Activated CD4-positive, alpha-beta T cell treated with anti-CD3 and anti-CD28 coated beads, Interleukin-2, amount 10 ng/mL, durations not matched to agents 24 days and 14 days (primary cell): ENCODE data around the gene ERFE. TPM values are rescaled to one million over a fixed set of nuclear protein-coding genes. Genes with fewer than 3 reads are reported as not detected.
A peak's percentile ranks its signal among the peaks of the same experiment; 100 is the strongest.

Experiments
- DNase-seq: peaks from one replicate; pipeline ENCODE4 v3.0.0; 2022
- H3K27ac Mint-ChIP-seq: one replicate; pipeline ENCODE4 v1.8.0; 2022; ENCODE audit warnings: mild to moderate bottlenecking, mixed read lengths
- H3K27me3 Mint-ChIP-seq: one replicate; pipeline ENCODE4 v1.8.0; 2022; ENCODE audit warnings: mixed read lengths
- H3K36me3 Mint-ChIP-seq: one replicate; pipeline ENCODE4 v1.8.0; 2022; ENCODE audit warnings: low read depth, mild to moderate bottlenecking, mixed read lengths
- H3K4me1 Mint-ChIP-seq: one replicate; pipeline ENCODE4 v1.8.0; 2021; ENCODE audit warnings: mixed read lengths
- H3K4me3 Mint-ChIP-seq: one replicate; pipeline ENCODE4 v1.8.0; 2022; ENCODE audit warnings: mild to moderate bottlenecking, moderate library complexity, mixed read lengths
- H3K9me3 Mint-ChIP-seq: one replicate; pipeline ENCODE4 v1.8.0; 2021; ENCODE audit warnings: mixed read lengths
- intact Hi-C: fragments of 100-400 bp; cut with micrococcal nuclease; formaldehyde crosslinking; loops from one replicate; pipeline ENCODE4 v1.15.1; 2023
- total RNA-seq: library from RNA; stranded (reverse); gene quantifications from 2 replicates; pipeline ENCODE4 v1.2.3, GENCODE V29; 2022

ERFE gene
- total RNA-seq, 1 donor from 2014 or later, result 0.37 TPM

DNA sequence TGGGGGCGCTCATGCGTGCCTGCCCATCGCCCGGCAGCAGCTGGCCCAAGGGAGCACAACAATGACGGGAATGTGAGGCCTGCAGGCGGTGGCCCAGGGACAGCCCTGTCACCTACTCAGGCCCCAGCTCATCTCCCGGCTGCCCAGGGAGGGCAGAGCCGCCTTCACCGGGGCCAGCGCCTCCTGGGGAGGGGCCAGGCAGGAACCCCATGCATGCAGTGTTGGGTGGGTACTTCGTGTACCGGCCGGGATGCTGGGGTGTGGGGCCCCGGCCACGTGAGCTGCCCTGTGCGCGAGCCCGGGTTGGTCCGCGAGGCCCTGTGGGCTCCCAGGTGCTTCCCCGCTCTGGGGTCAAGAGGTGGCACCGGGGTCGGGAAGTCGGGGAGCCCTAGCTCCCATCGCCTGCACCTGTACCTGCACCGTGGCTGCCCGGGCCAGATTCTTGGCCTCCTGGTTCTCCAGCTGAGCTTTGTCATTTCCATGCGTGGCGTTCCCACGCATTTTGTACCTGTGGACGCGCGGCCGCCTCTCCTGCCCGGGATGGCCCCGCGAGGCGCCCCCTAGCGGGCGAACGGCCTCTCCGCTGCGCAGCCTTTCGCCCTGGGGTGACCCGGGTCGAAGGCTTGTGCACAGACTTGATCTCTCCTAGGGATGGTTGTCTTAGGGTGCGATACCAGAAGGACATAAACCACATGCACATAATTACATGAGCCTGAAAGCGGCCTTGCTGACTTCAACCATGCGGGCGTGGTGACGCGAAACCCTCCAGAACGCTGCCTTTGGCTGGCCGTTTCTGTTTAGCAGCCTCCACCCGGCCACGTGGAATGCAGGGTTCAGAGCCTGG is 19.4 kb upstream of the ERFE start:
- Mint-ChIP-seq H3K27ac (no peak overlapping the region), H3K36me3 (no peaks in the 10 kb centered on the region), H3K4me1 (no peaks in the 10 kb centered on the region), H3K27me3 (no peaks in the 10 kb centered on the region), H3K9me3 (no peaks in the 10 kb centered on the region), H3K4me3 (no peak overlapping the region)
- intact Hi-C loops, result loop anchor here (10.0 kb wide), 1 partner anchor 285 kb away; the partner anchor contains the start of gene RAMP1
- DNase-seq, result peak; percentile 81

DNA sequence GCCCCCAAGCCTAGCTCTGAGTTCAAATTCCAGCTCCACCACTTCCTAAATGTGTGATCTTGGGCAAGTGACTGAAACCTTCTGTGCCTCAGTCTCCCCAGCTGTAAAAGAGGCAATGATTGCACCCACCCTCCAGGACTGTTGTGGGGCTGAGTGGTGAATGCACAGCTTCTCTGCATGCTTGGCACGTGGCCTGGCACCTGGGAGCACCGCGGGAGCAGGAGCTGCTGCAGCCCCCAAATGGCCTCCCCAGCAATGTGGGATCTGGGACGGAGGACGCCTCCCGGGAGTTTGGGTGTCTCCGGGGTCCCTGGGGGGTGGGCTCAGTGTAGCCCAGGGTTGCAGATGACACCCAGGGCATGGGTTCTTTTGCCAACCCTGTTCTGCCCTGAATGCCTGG is 18.7 kb upstream of the ERFE start:
- Mint-ChIP-seq H3K27me3 (no peaks in the 10 kb centered on the region), H3K9me3 (no peaks in the 10 kb centered on the region), H3K36me3 (no peaks in the 10 kb centered on the region), H3K4me1 (no peaks in the 10 kb centered on the region), H3K27ac (no peak overlapping the region), H3K4me3 (no peak overlapping the region)
- no peak for DNase-seq
- intact Hi-C loops, result no loop called here

DNA sequence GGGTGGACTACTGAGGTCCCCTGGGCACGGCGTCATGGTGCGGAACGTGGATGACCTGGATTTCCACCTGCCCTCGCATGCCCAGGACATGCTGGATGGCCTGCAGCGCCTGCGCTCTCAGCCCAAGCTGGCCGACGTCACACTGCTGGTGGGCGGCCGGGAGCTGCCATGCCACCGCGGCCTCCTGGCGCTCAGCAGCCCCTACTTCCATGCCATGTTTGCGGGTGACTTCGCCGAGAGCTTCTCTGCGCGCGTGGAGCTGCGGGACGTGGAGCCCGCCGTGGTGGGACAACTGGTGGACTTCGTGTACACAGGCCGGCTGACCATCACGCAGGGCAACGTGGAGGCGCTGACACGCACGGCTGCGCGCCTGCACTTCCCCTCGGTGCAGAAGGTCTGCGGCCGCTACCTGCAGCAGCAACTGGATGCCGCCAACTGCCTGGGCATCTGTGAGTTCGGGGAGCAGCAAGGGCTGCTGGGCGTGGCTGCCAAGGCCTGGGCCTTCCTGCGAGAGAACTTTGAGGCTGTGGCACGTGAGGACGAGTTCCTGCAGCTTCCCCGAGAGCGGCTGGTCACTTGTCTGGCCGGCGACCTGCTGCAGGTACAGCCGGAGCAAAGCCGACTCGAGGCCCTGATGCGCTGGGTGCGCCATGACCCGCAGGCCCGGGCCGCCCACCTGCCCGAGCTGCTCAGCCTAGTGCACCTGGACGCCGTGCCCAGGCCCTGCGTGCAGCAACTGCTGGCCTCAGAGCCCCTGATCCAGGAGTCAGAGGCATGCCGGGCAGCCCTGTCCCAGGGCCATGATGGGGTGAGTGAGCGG is 17.8 kb upstream of the ERFE start:
- Mint-ChIP-seq H3K4me1 (no peaks in the 10 kb centered on the region), H3K27me3 (no peaks in the 10 kb centered on the region), H3K9me3 (no peaks in the 10 kb centered on the region), H3K36me3 (no peaks in the 10 kb centered on the region), H3K27ac (no peak overlapping the region), H3K4me3 (no peak overlapping the region)
- no peak for DNase-seq
- intact Hi-C loops, result no loop called here

DNA sequence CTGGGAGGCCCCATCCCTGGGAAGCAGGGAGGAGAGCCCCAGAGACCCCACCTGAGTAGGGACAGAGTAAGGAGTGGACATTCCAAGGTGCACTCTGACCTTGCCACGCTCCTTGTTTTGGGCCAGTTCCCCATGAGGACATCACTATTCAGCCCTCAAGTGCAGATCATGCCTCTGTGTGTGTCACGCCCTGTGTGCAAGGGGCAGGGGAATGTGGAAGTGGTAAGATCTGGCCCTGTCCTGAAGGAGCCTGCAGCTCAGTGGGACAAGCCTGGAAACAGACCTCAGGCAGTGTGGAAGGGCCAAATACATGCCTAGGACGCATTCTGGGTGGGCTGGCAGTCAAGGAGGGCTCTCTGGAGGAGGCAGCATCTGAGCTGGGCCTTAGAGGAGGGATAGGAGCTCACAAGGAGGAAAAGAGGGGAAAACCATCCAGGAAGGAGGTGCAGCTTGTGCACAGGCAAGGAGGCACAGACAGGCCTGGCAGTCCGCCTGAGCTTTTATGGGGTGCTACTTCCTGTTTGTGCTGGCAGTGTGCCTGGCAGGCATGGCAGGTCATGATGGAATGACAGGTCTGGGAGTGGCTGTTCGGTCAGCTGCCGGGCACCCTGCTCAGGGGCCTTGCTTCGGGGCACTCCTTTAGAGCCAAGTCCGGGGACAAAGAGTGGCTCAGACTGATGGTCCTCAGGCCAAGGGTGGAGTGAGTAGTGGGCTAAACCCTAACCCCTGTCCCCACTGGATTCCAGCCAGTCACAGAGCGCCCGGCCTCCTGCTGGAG is 17.0 kb upstream of the ERFE start:
- H3K9me3 Mint-ChIP-seq, result no peaks in the 10 kb centered on the region
- intact Hi-C loops, result no loop called here
- H3K36me3 Mint-ChIP-seq, result no peaks in the 10 kb centered on the region
- no peak for DNase-seq
- H3K4me1 Mint-ChIP-seq, result no peaks in the 10 kb centered on the region
- no peaks in the 10 kb centered on the region for H3K27me3 Mint-ChIP-seq
- no peak overlapping the region for H3K4me3 Mint-ChIP-seq
- no peak overlapping the region for H3K27ac Mint-ChIP-seq

DNA sequence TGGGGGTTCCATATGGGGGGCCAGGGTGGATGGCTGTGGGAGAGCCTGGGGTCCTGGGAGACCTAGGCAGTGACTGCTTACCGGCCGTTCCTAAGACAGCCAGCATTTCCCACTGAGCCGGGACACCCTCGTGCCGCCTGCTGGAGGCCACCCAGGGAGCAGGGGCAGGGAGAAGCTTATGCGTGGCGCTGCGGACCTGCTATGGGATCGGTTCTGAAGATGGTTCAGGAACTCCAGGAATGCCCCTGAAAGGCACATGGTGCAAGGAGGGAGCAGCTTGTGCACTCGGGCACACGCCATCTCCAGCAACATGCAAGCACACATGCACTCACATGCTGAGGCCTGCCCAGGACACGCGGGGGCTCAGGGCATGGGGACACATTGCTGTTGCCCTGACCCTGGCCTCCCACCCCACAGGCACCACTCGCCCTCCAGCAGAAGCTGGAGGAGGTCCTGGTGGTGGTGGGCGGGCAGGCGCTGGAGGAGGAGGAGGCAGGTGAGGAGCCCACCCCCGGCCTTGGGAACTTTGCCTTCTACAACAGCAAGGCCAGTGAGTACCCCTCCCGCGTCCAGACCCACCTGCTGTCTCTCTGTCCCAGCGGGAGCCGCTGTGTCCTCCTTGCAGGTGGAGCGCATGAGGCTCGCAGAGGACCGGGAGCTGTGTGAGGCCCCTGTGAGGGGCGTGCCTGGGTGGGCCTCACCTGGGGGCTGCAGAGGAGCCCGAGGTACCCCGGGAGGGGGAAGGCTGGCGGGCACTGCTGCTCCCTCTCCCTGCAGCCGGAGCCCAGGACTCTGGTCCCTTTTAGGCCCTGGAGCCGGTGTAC is 16.2 kb upstream of the ERFE start:
- H3K4me3 Mint-ChIP-seq, result no peak overlapping the region
- no peaks in the 10 kb centered on the region for H3K36me3 Mint-ChIP-seq
- no peak for DNase-seq
- H3K27me3 Mint-ChIP-seq, result no peaks in the 10 kb centered on the region
- no peaks in the 10 kb centered on the region for H3K9me3 Mint-ChIP-seq
- no peak overlapping the region for H3K27ac Mint-ChIP-seq
- no peaks in the 10 kb centered on the region for H3K4me1 Mint-ChIP-seq
- intact Hi-C loops, result no loop called here

DNA sequence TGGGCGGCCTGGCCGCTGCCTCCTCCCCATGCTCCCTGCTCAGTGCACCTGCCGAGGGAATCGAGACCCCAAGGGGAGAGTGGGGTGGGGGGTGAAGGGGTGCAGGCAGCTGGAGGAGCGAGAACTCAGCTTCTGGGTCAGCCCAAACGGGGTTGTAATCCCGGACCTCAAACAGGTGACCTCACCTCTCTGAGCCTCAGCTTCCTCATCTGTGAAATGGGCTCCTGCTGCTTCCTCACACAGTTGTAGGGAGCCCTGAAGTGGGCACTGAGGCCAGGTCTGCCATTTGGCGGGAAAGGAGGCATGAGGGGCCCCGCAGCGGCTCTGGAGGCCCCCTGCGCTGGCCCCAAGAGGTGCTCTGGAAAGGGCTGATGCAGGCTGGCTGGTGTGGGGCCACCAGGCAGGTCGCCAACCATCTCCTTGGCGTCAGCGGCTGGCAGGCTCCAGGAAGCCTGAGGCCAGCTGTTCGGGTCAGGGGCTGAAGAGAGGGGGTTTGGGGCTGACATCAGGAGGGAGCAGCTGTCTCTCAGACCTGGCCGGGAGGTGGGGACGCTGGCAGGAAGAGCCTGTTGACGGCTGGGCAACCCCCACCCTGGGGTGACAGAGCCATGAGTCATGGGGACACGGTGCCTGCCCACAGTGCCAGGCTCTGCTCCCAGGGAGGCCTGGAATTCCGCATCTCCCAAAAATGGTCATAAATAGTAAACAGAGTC is 15.4 kb upstream of the ERFE start:
- DNase-seq, result no peak
- H3K4me3 Mint-ChIP-seq, result no peak overlapping the region
- intact Hi-C loops, result no loop called here
- no peaks in the 10 kb centered on the region for H3K4me1 Mint-ChIP-seq
- no peaks in the 10 kb centered on the region for H3K27me3 Mint-ChIP-seq
- no peaks in the 10 kb centered on the region for H3K9me3 Mint-ChIP-seq
- no peaks in the 10 kb centered on the region for H3K36me3 Mint-ChIP-seq
- H3K27ac Mint-ChIP-seq, result no peak overlapping the region

DNA sequence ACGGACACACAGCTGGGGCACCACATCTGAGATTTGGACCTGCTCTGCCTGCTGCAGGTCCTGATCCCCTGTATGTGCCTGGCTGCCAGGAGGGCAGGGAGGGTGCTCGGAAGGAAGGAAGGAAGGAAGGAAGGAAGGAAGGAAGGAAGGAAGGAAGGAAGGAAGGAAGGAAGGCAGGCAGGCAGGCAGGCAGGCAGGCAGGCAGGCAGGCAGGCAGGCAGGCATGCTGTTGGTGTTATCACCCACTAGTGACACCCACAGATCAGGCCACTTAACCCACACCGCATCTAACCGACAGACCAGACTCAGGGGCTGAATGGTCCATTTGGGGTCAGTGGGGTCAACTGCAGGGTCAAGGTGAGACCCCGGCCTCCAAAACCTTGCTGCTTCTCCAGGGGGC is 14.5 kb upstream of the ERFE start:
- no peak overlapping the region for H3K27ac Mint-ChIP-seq
- no peak overlapping the region for H3K4me3 Mint-ChIP-seq
- intact Hi-C loops, result no loop called here
- no peaks in the 10 kb centered on the region for H3K9me3 Mint-ChIP-seq
- H3K4me1 Mint-ChIP-seq, result no peaks in the 10 kb centered on the region
- DNase-seq, result no peak
- H3K27me3 Mint-ChIP-seq, result no peaks in the 10 kb centered on the region
- H3K36me3 Mint-ChIP-seq, result no peaks in the 10 kb centered on the region

DNA sequence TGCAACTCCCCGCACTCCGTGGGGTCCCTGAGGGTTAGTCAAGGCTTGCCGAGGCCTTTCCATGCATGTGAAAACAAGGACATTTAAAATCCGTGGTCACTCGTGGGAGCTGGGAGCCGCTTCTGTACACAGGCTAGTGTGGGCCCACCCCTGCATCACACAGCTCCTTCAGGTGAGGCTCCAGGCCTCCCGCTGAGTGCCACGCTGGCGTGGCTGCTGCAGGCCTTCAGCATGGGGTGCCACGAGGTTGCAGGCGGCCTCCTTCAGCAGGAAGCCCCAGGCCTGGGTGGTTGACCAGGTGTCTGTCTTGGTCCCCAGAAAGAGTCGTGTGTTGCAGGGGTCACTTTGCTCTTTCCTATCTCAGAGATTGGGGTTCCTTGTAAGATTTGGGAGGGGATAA is 13.7 kb upstream of the ERFE start:
- DNase-seq, result no peak
- intact Hi-C loops, result no loop called here
- Mint-ChIP-seq H3K4me1 (no peaks in the 10 kb centered on the region), H3K36me3 (no peaks in the 10 kb centered on the region), H3K4me3 (no peak overlapping the region), H3K27ac (no peak overlapping the region), H3K9me3 (no peaks in the 10 kb centered on the region), H3K27me3 (no peaks in the 10 kb centered on the region)

DNA sequence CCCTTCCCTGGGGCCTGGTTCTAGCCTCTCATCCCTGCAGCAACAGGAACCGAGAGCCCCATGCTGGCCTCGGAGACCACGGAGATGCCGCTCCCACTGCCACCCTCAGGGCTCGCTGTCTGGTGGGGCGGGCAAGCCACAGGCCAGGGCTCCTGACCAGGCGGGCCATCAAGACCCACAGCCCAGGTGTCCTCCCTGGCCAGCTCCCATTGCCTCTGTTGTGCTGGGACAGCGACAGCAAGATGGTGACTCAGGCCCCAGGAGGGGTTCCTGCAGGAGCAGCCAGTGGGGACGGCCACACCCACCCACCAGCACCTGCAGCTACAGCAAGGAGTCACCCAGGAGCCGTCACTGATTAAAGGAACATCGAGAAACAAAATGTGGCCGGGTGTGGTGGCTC is 12.9 kb upstream of the ERFE start:
- Mint-ChIP-seq H3K27ac (no peak overlapping the region), H3K27me3 (no peaks in the 10 kb centered on the region), H3K9me3 (no peaks in the 10 kb centered on the region), H3K4me3 (no peak overlapping the region), H3K4me1 (no peaks in the 10 kb centered on the region), H3K36me3 (no peaks in the 10 kb centered on the region)
- no peak for DNase-seq
- intact Hi-C loops, result no loop called here

DNA sequence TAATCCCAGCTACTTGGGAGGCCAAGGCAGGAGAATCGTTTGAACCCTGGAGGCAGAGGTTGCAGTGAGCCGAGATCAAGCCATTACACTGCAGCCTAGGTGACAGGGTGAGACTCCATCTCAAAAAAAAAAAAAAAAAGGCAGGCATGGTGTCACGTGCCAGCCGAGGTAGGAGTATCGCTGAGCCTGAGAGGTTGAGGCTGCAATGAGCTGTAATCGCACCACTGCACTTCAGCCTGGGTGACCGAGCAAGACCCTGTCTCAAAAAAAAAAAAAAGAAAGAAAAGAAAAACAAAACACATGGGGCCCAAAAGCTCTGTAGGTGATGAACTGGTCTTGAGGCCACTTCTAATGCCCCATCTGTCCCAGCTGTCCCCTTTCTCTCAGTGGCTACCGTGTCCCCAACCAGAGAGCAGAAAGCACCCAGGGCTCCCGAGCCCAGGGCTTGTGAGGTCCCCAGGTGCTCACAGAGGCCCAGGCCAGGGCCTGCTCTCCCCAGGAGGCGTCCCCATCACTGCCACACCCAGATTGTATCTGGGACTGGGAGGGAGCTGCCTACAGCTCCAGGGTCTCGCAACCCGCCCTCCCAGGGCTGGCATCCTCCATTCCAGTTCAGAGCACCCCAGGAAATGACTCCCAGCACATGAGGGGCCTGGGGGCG is 11.8 kb upstream of the ERFE start:
- Mint-ChIP-seq H3K9me3 (no peaks in the 10 kb centered on the region), H3K36me3 (no peaks in the 10 kb centered on the region), H3K27ac (no peak overlapping the region), H3K27me3 (no peaks in the 10 kb centered on the region), H3K4me1 (no peaks in the 10 kb centered on the region), H3K4me3 (no peak overlapping the region)
- DNase-seq, result no peak
- intact Hi-C loops, result no loop called here

DNA sequence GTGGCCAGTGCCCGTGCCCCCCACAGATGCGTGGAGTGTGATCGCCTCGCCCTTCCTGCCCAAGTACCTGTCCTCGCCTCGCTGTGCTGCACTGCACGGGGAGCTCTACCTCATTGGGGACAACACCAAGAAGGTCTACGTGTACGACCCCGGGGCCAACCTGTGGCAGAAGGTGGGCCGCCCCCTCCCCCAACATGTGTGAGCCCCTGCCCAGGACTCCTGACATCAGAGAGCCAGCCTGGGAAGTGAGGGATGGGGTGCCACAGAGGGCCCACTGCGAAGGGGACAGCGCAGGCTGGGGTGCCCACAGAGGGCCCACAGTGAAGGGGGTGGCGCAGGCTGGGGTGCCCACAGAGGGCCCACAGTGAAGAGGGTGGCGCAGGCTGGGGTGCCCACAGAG is 9.8 kb upstream of the ERFE start:
- Mint-ChIP-seq H3K27ac (no peak overlapping the region), H3K4me1 (no peaks in the 10 kb centered on the region), H3K27me3 (no peaks in the 10 kb centered on the region), H3K9me3 (no peaks in the 10 kb centered on the region), H3K36me3 (no peaks in the 10 kb centered on the region), H3K4me3 (no peak overlapping the region)
- intact Hi-C loops, result no loop called here
- no peak for DNase-seq

DNA sequence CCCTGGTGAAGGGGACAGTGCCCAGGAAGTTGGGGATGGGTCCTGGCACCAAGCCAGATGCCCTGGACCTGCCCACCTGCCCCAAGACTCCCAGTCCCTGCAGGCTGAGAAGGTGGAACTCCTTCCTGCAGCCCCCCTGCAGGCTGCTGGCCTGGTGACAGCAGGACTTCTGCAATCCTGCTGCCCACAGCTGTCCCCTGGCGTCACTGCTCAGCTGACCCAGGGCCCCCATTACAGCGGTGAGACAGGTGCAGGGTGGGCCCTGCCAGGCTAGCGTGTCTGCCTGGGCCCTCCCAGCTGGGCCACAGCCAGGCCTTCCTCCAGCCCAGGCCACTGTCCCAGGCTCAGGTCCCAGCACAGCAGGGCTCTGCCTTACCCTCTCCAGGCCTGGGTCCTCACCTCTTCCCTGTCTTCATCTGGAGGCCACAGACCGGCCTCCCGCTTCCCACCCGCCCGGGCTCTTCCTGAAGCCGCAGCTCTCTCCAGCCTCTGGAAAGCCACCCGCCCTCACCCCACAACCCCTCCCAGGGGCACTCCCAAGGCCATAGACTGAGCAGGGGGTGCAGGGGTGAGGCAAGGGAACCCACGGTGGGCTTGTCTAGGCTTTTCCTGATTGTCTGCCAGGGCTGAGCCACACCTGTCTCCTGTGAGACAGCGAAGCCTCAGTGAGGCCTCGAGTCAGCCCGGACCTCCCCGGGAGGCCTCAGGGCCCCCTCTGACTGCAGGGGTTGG is 8.8 kb upstream of the ERFE start:
- no peak for DNase-seq
- Mint-ChIP-seq H3K36me3 (no peaks in the 10 kb centered on the region), H3K9me3 (no peaks in the 10 kb centered on the region), H3K4me1 (no peaks in the 10 kb centered on the region), H3K27me3 (no peaks in the 10 kb centered on the region), H3K27ac (no peak overlapping the region), H3K4me3 (no peak overlapping the region)
- intact Hi-C loops, result no loop called here
